D721Med (cell line): ENCODE measurements around the gene TLR4.

ENCODE experiments used
- DNase-seq: peaks from one replicate; pipeline ENCODE4 v3.0.0; 2011; ENCODE audit warnings: low spot score; ENCODE audit not compliant: insufficient read length
- FAIRE-seq: peaks from 2 replicates; lab custom pipeline; 2011; peaks lifted over from hg19 to GRCh38; lab: Jason Lieb, UNC
- CTCF ChIP-seq: IDR thresholded peaks from 2 replicates; pipeline ENCODE4 v1.5.1; 2012; ENCODE audit warnings: mild to moderate bottlenecking, control low read depth; ENCODE audit not compliant: insufficient read depth; ENCODE audit errors: missing control alignments

Gene TLR4

GRCh38 chr9:117733465-117733864 lies 29.3 kb downstream of the TLR4 start:
- TF ChIP-seq CTCF = no peak
- no peak for DNase-seq
- no peak for FAIRE-seq

- DNase-seq = no peak
- TF ChIP-seq CTCF = no peak
- no peak for FAIRE-seq
Measured at GRCh38 chr9:117734082-117734481, 29.9 kb downstream of the TLR4 start.

- no peak for TF ChIP-seq CTCF
- no peak for DNase-seq
- FAIRE-seq = no peak
Measured at GRCh38 chr9:117734523-117735314, 30.5 kb downstream of the TLR4 start.

GRCh38 chr9:117737721-117738226 lies 33.6 kb downstream of the TLR4 start:
- FAIRE-seq = no peak
- no peak for TF ChIP-seq CTCF

GRCh38 chr9:117739206-117739605 lies 35.0 kb downstream of the TLR4 start:
- no peak for DNase-seq
- FAIRE-seq = no peak

More at GRCh38 chr9:117737721-117738226, 33.6 kb downstream of the TLR4 start:
- DNase-seq = no peak

GRCh38 chr9:117739624-117740347 lies 35.6 kb downstream of the TLR4 start:
- FAIRE-seq (no peak), DNase-seq (no peak)
- TF ChIP-seq CTCF = no peak

More at GRCh38 chr9:117739206-117739605, 35.0 kb downstream of the TLR4 start:
- no peak for TF ChIP-seq CTCF
